ENCODE results near the gene CSMD2. TPM values are rescaled to one million over a fixed set of nuclear protein-coding genes. Genes with fewer than 3 reads are reported as not detected.

Gene CSMD2
- total and polyA plus RNA-seq, 2 of the 4 experiments (the other 2 are of a cell fraction), result under 0.01 to 0.36 TPM

DNA sequence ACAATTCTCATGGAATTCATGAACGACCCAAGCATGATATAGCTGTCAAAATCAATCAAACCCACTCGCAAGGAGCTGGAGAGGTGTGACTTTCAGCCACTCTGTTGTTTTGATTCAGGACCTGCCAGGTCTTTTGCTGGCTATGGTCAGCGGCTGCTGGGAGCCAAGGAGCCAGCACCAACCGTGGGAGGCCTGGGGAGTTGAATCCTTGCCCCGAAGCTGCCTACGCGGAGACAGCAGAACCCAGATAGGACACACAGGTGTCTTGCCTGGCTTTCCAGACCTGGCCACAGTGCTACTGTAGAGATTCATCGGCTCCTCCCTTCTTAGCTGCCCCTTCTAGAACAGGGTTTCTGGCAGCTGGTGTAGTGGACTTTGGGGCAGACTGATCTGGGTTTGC, 649.9 kb downstream of the CSMD2 start:
- H3K14ac ChIP-seq (replicated peaks; ENCODE audit: low read depth, low read length), result no peak overlapping the region
- H2BK120ac ChIP-seq (ENCODE audit: low read depth, low read length), result no peak overlapping the region
- no peaks in the 10 kb centered on the region for H3K79me1 ChIP-seq (ENCODE audit: low read depth in 1 of 2, low read length in 2 of 2)
- no peak overlapping the region for H3K9ac ChIP-seq (ENCODE audit: low read depth, low read length)
- ChIA-PET POLR2A (ENCODE audit: unreplicated experiment) (no interaction called here), CTCF (no interaction called here)
- no peak overlapping the region for H4K5ac ChIP-seq (ENCODE audit: low read depth, low read length)
- no peak overlapping the region for H3K4me2 ChIP-seq (ENCODE audit: low read depth, low read length)
- H4K20me1 ChIP-seq (ENCODE audit: insufficient read depth, low read length), result no peaks in the 10 kb centered on the region
- WGBS, 2 experiments (ENCODE audit: extremely low coverage in 2 of 2, insufficient read length in 1 of 2), result 17% methylated on average over 2 of the region's 8 CpGs; no CpG with 5 or more reads in 1 of the 2 experiments
- no peak overlapping the region for H2AK9ac ChIP-seq (replicated peaks; ENCODE audit: low read depth, low read length, poor library complexity)
- no peak overlapping the region for H2BK15ac ChIP-seq (ENCODE audit: low read depth, low read length)
- H3K18ac ChIP-seq (ENCODE audit: low read depth, low read length), result no peak overlapping the region
- H3K4me3 ChIP-seq (ENCODE audit: insufficient read depth, low read depth, low read length), result no peak overlapping the region
- H2AFZ ChIP-seq (replicated peaks; ENCODE audit: low read length, poor library complexity), result no peak overlapping the region
- no peak overlapping the region for H2AK5ac ChIP-seq (ENCODE audit: low read depth, low read length)
- no peaks in the 10 kb centered on the region; the same call in 1 of the 2 replicates for H3K27me3 ChIP-seq (ENCODE audit: control insufficient read depth, insufficient read depth, low read length)
- TF ChIP-seq FOS (IDR thresholded peaks at IDR 0.05; ENCODE audit: low read depth, low read length), result no peak
- TF ChIP-seq RAD21 (IDR thresholded peaks at IDR 0.05; ENCODE audit: low read length), result no peak
- TF ChIP-seq CHD1 (IDR thresholded peaks at IDR 0.05; ENCODE audit: low read depth, low read length), result no peak
- no peak for TF ChIP-seq MAFK (IDR thresholded peaks at IDR 0.05; ENCODE audit: low read depth, low read length)
- no peak for TF ChIP-seq NFE2L2 (IDR thresholded peaks at IDR 0.05; ENCODE audit: low read depth, low read length)
- TF ChIP-seq CEBPB (IDR thresholded peaks at IDR 0.05; ENCODE audit: low read depth, low read length), result no peak
- no peak for TF ChIP-seq MXI1 (IDR thresholded peaks at IDR 0.05; ENCODE audit: borderline replicate concordance, low read depth, low read length)
- TF ChIP-seq, protein P1, sequence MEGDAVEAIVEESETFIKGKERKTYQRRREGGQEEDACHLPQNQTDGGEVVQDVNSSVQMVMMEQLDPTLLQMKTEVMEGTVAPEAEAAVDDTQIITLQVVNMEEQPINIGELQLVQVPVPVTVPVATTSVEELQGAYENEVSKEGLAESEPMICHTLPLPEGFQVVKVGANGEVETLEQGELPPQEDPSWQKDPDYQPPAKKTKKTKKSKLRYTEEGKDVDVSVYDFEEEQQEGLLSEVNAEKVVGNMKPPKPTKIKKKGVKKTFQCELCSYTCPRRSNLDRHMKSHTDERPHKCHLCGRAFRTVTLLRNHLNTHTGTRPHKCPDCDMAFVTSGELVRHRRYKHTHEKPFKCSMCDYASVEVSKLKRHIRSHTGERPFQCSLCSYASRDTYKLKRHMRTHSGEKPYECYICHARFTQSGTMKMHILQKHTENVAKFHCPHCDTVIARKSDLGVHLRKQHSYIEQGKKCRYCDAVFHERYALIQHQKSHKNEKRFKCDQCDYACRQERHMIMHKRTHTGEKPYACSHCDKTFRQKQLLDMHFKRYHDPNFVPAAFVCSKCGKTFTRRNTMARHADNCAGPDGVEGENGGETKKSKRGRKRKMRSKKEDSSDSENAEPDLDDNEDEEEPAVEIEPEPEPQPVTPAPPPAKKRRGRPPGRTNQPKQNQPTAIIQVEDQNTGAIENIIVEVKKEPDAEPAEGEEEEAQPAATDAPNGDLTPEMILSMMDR (conservative IDR thresholded peaks at IDR 0.05; ENCODE audit: low read depth, low read length), result no peak
- TF ChIP-seq POLR2A (IDR thresholded peaks at IDR 0.05; ENCODE audit: low read depth, low read length), result no peak
- no peak for TF ChIP-seq SMC3 (IDR thresholded peaks at IDR 0.05; ENCODE audit: low read depth, low read length)
- no peak for TF ChIP-seq BHLHE40 (IDR thresholded peaks at IDR 0.05; ENCODE audit: low read depth, low read length)
- TF ChIP-seq, protein P2, sequence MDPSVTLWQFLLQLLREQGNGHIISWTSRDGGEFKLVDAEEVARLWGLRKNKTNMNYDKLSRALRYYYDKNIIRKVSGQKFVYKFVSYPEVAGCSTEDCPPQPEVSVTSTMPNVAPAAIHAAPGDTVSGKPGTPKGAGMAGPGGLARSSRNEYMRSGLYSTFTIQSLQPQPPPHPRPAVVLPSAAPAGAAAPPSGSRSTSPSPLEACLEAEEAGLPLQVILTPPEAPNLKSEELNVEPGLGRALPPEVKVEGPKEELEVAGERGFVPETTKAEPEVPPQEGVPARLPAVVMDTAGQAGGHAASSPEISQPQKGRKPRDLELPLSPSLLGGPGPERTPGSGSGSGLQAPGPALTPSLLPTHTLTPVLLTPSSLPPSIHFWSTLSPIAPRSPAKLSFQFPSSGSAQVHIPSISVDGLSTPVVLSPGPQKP (IDR thresholded peaks at IDR 0.05; ENCODE audit: borderline replicate concordance, low read depth, low read length), result no peak
- H3K23ac ChIP-seq (ENCODE audit: low read depth, low read length), result no peak overlapping the region
- no peak overlapping the region for H2BK20ac ChIP-seq (ENCODE audit: low read depth, low read length)
- intact Hi-C loops (cut with micrococcal nuclease) (no loop called here), dilution Hi-C loops (cut with HindIII; ENCODE audit: low sequenced_read_pairs, unreplicated experiment) (no loop called here), in situ Hi-C loops (cut with MboI; ENCODE audit: low sequenced_read_pairs) (no loop called here)
- no peak overlapping the region for H4K8ac ChIP-seq (ENCODE audit: low read depth in 2 of 2, low read length in 2 of 2)
- no peaks in the 10 kb centered on the region for H3K9me1 ChIP-seq (ENCODE audit: insufficient read depth, low read length)
- ATAC-seq (ENCODE audit: low read depth) (no peak), DNase-seq (no peak)
- no peak overlapping the region for H3K56ac ChIP-seq (ENCODE audit: extremely low read depth, insufficient read depth, low read length)
- no peak overlapping the region for H4K91ac ChIP-seq (ENCODE audit: insufficient read depth, low read depth, low read length)
- no peak overlapping the region for H3K4ac ChIP-seq (ENCODE audit: low read depth, low read length)
- no peaks in the 10 kb centered on the region for H3K9me3 ChIP-seq (ENCODE audit: control insufficient read depth, insufficient read depth, low read length)
- BruUV-seq (replicated peaks), result no TSS peak
- no peak overlapping the region for H2BK5ac ChIP-seq (ENCODE audit: low read depth, low read length, poor library complexity, severe bottlenecking)
- peaks cover 4% of the 10 kb centered on the region; the same call in 1 of the 2 replicates for H3K4me1 ChIP-seq (ENCODE audit: control insufficient read depth, insufficient read depth, low read length)
- H3K36me3 ChIP-seq (ENCODE audit: control insufficient read depth, insufficient read depth, low read length), result no peaks in the 10 kb centered on the region
- no peak overlapping the region for H3K27ac ChIP-seq (ENCODE audit: insufficient read depth, low read length)
